ENCODE results near the gene NEBL. TPM values are rescaled to one million over a fixed set of nuclear protein-coding genes. Genes with fewer than 3 reads are reported as not detected.

The NEBL gene
- total and polyA plus RNA-seq, 2 experiments from 2014 or later, result 6.3 to 12.3 TPM

DNA sequence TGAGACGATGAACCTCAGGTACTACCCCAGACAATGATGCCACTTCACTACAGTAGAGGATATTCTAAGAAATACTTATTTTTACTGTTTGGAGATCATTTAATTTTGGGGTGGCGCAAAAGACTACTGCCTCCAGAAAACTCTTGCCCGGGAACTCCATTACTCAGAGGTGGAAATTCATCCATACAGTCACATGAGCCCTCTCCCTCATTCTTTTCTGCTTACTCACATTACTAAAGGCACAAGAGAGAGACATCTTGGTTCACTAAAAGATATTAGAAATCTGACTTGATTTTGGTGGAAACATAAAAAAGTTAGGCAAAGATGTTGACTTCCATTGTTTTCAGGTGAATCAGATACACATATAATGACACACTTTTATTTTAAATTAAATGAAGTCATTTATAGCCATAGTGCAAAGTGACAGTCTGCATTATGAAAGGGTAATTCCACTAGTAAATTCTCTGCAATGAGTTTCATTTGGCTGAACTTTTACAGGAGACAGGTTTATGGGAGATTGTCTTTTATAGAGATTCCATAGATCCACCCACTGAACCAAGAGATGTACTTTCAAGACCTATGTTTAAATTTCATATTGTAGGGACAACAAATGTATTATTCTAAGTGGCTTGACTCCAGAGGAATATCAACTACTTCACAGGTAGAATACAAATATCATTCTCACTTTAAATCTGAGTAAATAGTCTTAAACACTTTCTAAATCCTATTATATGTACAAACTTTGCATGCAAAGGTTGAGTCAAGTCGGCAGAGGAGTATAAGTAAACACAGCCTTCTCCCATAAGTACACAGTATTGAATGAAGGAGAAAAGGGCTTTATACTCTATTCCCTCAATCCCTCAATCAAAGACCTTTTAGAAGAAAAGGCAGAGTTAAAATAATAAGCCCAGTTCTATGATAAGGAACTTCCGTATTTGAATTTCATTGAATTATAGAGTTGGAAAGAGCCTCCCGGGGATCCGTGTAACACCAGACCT is 18.8 kb downstream of the NEBL start:
- Histone ChIP-seq H2AFZ (no peak overlapping the region), H3K79me2 (no peaks in the 10 kb centered on the region), H3K9me3 (ENCODE audit: low read depth) (no peaks in the 10 kb centered on the region), H3K4me3 (no peak overlapping the region), H3K27me3 (no peaks in the 10 kb centered on the region), H4K20me1 (ENCODE audit: insufficient read depth, poor library complexity, severe bottlenecking) (no peaks in the 10 kb centered on the region), H3K27ac (peak overlapping the region; percentile 10), H3K4me2 (no peak overlapping the region), H3K36me3 (replicated peaks; ENCODE audit: insufficient read depth, low read depth) (no peaks in the 10 kb centered on the region), H3K4me1 (ENCODE audit: insufficient read depth) (no peaks in the 10 kb centered on the region), H3K9me2 (replicated peaks; ENCODE audit: insufficient read depth) (no peaks in the 10 kb centered on the region)
- TF ChIP-seq EZH2 (IDR thresholded peaks at IDR 0.05; ENCODE audit: borderline replicate concordance), result no peak
- TF ChIP-seq EZH2phosphoT487 (IDR thresholded peaks at IDR 0.05; ENCODE audit: low read depth, severe bottlenecking, unreplicated experiment), result no peak
- TF ChIP-seq, protein P1, sequence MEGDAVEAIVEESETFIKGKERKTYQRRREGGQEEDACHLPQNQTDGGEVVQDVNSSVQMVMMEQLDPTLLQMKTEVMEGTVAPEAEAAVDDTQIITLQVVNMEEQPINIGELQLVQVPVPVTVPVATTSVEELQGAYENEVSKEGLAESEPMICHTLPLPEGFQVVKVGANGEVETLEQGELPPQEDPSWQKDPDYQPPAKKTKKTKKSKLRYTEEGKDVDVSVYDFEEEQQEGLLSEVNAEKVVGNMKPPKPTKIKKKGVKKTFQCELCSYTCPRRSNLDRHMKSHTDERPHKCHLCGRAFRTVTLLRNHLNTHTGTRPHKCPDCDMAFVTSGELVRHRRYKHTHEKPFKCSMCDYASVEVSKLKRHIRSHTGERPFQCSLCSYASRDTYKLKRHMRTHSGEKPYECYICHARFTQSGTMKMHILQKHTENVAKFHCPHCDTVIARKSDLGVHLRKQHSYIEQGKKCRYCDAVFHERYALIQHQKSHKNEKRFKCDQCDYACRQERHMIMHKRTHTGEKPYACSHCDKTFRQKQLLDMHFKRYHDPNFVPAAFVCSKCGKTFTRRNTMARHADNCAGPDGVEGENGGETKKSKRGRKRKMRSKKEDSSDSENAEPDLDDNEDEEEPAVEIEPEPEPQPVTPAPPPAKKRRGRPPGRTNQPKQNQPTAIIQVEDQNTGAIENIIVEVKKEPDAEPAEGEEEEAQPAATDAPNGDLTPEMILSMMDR (IDR thresholded peaks at IDR 0.05; ENCODE audit: poor library complexity), result no peak
- DNase-seq (ENCODE audit: low spot score), result no peak
- WGBS (ENCODE audit: low lambda C conversion rate, missing lambda C conversion rate), result 52% methylated on average over 7 of the region's 7 CpGs

DNA sequence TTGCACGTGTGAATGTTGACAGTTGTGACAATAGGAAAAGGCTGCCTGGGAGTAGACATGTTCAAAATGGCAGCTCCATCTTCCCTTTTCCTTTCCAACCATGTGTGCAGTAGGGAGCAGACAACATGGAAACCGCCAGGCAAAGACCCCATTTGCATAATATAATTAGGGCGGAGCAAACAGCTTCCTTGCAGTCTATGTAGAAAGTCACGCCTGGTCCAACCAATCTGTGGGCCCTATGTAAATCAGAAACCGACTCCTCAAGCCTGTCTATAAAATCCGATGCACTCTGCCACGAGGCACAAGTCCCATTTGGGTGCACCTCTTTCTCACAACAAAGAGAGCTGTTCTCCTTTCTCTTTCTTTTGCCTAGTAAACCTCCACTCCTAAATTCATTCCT is 19.6 kb downstream of the NEBL start:
- H3K9me3 ChIP-seq (ENCODE audit: low read depth), result no peaks in the 10 kb centered on the region
- H3K79me2 ChIP-seq, result no peaks in the 10 kb centered on the region
- no peak overlapping the region for H2AFZ ChIP-seq
- no peak overlapping the region for H3K4me3 ChIP-seq
- DNase-seq (ENCODE audit: low spot score), result no peak
- TF ChIP-seq, protein P1 (IDR thresholded peaks at IDR 0.05; ENCODE audit: poor library complexity), result no peak
- TF ChIP-seq EZH2phosphoT487 (IDR thresholded peaks at IDR 0.05; ENCODE audit: low read depth, severe bottlenecking, unreplicated experiment) (no peak), EZH2 (IDR thresholded peaks at IDR 0.05; ENCODE audit: borderline replicate concordance) (no peak)
- no peaks in the 10 kb centered on the region for H3K27me3 ChIP-seq
- no peaks in the 10 kb centered on the region for H3K9me2 ChIP-seq (replicated peaks; ENCODE audit: insufficient read depth)
- no peaks in the 10 kb centered on the region for H3K4me1 ChIP-seq (ENCODE audit: insufficient read depth)
- 80% methylated on average over 7 of the region's 7 CpGs for WGBS (ENCODE audit: low lambda C conversion rate, missing lambda C conversion rate)
- H3K4me2 ChIP-seq, result no peak overlapping the region
- peak overlapping the region; percentile 10 for H3K27ac ChIP-seq
- H3K36me3 ChIP-seq (replicated peaks; ENCODE audit: insufficient read depth, low read depth), result no peaks in the 10 kb centered on the region
- H4K20me1 ChIP-seq (ENCODE audit: insufficient read depth, poor library complexity, severe bottlenecking), result no peaks in the 10 kb centered on the region

DNA sequence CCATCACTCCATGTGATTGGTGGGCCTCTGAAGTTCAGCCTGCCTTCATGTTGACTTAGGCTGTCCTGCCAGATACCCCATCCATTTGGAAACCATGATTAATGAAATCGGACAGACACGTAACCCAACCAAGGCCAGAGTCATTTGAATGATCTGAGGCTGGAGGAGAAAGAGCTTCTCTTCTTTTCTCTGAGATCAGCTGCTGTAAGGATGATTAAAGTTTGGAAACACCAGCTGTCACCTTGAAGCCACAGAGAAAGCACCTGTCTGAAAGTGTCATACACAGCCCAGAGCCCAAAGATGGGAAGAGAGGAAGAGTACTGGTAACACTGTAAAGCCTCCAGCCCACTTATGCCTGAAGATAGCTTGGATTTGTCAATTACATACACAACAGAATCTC is 22.9 kb downstream of the NEBL start:
- H3K79me2 ChIP-seq, result no peaks in the 10 kb centered on the region
- no peak overlapping the region for H2AFZ ChIP-seq
- TF ChIP-seq EZH2 (IDR thresholded peaks at IDR 0.05; ENCODE audit: borderline replicate concordance) (no peak), EZH2phosphoT487 (IDR thresholded peaks at IDR 0.05; ENCODE audit: low read depth, severe bottlenecking, unreplicated experiment) (no peak)
- TF ChIP-seq, protein P1 (IDR thresholded peaks at IDR 0.05; ENCODE audit: poor library complexity), result no peak
- 88% methylated on average over 2 of the region's 2 CpGs for WGBS (ENCODE audit: low lambda C conversion rate, missing lambda C conversion rate)
- H3K27ac ChIP-seq, result no peak overlapping the region
- no peaks in the 10 kb centered on the region for H3K9me3 ChIP-seq (ENCODE audit: low read depth)
- H3K4me2 ChIP-seq, result no peak overlapping the region
- H3K4me1 ChIP-seq (ENCODE audit: insufficient read depth), result no peaks in the 10 kb centered on the region
- no peaks in the 10 kb centered on the region for H4K20me1 ChIP-seq (ENCODE audit: insufficient read depth, poor library complexity, severe bottlenecking)
- no peaks in the 10 kb centered on the region for H3K27me3 ChIP-seq
- H3K4me3 ChIP-seq, result no peak overlapping the region
- H3K36me3 ChIP-seq (replicated peaks; ENCODE audit: insufficient read depth, low read depth), result no peaks in the 10 kb centered on the region
- no peaks in the 10 kb centered on the region for H3K9me2 ChIP-seq (replicated peaks; ENCODE audit: insufficient read depth)
- DNase-seq (ENCODE audit: low spot score), result no peak
